Hematopoietic multipotent progenitor cell treated with erythropoietin and hydrocortisone succinate and interleukin-3 and kit ligand, for 8 days (in vitro differentiated cells): Measurements from ENCODE around the gene UBE2H.
"Not testable (repeated sequence)": the region's sequence is repeated elsewhere in the genome, so short reads cannot be mapped to it uniquely, and the experiment has no call there.

Experiments
- DNase-seq: peaks from one replicate; pipeline ENCODE4 v3.0.0-alpha.2; 2015

Gene UBE2H

DNA sequence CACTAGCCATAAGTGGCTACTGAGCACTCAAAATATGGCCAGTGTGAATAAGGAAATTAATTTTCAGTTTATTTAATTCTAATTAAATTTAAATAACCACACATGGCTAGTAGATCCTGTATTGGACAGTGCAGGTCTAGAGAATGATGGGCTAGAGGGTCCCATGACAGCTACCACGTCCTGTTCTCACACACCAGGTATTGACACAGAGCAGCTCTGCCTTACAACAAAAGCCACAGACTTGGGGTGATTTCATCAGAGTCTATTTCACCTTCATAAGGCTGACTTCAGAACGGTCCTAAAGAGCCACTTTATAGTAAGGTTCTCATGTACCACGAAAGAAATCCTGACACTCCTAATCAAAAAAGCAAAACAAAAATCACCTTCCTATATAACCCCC is 111.3 kb downstream of the UBE2H start:
- no peak for DNase-seq

- DNase-seq, result no peak
These were observed 112.0 kb downstream of the UBE2H start for GRCh38 chr7:129840757-129841156.

DNA sequence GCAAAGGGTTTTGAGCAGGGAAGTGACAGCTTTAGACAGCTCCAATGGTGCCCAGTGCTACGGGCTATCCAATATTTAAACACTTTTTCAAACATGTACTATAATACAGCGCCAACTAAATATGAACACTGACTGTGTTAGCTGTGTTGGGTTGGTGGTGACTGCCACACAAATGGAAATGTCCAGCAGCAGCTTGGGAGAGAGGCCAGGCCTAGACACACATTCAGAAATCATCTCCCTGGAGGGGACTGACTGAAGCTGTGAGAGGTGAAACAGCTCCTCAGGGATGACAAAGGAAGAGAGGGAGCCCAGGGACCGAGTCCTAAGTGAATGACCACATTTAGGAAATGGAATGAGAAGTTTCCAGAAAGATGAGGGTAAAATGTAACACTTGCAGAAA is 115.8 kb downstream of the UBE2H start:
- no peak for DNase-seq

DNA sequence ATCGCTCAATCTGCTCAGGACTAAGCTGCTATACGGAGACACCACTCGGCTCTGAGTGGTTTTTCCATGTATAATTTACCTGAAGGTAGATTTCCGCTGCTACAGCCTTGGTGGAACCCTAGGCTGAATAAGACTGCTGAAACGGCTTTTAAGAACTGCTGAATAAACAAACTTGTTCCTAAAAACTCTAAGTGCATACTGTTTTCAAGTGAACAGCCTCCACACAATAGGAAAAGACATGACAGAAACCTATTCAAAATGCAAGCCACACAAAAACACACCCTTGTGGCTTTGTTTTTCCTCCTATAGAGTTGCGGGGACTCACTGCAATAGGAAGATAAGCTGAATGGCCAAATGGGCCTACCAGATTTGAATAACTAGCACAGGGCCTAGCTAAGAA is 117.2 kb downstream of the UBE2H start:
- DNase-seq, result peak; percentile 77

DNA sequence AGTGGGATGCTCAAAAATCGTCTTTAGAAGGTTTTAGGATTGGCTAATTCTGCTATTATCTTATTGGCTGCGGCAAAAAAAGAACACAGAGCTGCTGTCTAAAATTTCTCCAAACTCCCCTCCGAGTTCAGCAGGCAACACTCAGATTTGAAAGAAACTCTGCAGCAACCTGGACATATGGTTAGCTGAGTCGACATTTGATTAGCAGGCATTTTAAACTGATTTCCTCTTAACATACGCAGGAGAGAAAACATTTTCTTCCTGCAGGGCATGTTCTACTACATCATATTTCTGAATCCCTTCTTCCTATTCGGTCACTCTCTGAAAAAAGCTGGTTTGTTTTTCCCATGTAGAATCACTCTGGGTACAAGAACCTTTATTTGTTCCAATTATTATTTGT is 119.4 kb downstream of the UBE2H start:
- DNase-seq, result not testable (repeated sequence)

DNA sequence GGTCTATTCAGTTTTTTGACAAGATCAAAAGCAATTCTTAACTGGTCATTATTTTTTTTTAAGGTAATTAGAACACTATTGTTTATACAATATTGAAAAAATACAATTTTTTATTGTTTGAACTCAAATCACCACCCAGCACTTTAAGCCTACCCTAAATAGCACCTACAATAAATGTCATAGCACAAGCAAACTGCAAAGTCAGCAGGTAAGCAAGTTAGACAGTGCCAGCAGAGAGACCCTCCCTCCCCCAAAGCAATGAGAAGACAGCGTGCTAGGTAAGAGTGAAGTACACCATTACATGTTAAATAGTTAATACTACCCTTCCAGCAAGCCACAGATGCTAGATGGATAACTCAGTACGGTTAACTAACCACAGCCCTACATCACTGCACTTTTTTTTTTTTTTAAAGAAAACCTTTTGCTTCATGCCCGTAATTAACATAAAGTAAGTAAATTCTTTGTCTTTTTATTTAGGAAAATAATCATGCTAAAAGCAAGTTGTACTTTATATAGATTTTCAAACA is 120.0 kb downstream of the UBE2H start:
- DNase-seq, result no peak

DNA sequence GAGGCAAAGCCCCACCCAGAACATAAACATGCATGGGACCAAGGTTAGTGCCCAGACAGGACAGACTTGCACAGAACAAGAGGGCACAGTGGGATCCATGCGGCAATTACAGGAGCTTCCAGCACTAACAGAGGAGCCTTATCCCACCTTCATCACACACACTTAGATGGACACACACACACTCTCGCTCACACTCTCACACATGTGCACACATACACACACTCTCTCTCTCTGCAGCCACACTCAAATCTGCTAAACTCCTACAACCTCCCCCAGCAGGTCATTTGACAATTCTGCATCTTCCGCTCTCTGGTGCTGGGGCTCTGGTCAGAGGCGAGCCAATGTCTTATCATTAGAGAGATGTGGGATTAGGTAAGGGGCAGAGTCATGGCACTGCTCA is 120.5 kb downstream of the UBE2H start:
- no peak for DNase-seq

DNA sequence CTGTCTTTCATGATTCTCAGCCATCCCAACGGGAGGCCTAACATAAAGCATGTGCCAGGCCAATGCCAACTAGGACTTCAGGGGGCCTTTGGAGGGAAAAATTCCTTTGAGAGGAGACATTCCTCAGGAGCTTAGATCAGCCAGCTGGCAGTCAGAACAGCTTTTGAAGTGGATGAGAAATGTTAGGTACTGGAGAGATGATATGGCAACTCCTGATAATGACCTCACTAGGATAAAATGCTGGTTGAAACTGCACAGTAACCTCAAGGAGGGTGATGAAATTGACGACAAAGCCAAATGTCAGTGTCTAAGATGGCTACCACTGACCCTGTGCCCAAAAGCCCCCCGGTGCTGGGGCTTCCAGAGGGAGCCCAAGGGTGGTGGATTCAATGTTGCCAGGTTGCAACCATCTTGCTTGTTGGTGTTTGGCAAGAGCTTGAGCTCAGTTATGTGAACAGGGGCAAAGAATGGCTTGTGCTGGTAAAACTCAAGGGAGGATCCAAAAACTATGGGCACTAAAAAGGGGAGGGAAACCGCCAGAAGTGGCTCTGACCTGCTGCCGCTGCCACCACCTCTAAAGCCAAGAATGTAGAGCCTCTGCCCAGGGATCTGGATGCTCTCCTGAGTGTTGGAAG is 121.2 kb downstream of the UBE2H start:
- no peak for DNase-seq

GRCh38 chr7:129830949-129831348 is 121.8 kb downstream of the UBE2H start:
- no peak for DNase-seq

DNA sequence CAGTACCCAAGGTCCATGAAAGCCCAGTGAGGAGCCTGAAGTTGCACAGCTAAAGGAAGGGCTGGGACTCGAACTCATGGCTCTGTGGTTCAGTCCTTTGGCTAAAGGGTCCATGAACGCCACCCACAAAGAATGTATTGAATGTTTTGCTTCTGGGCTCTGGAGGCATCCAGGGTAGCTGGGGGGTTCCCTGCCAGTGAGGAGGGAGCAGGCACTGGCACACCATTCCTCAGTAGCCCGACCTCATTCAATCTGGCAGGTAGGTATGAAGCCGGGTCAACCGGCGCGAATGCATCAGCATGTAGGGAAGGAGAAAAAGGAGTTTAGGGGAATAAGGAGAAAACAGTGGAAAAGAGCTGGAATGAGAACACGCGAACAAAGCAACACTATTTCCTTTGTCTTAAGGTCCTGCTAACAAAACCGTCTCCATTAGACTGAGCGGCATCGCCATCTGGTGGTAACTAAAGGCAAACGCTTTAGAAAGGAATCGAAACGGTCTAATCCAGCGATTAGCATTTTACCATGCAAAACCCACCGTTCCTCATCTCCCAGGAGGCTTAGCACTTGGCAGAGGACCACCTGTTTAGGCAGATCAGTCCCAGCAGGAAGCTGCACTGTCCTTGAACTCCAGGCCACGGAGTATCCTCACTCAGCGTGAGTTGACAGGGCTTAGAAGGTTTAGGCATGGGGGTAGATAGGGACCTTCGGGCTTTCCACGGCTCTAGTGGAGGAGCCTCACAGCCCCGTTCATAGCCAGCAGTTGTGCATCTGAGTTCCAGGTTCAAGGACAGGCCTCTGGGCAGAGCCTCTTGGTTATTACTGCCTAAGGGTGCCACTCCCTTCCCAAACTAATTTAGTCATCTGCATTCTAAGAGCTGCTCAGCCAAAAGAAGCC is 122.8 kb downstream of the UBE2H start:
- peak; percentile 84 for DNase-seq

DNA sequence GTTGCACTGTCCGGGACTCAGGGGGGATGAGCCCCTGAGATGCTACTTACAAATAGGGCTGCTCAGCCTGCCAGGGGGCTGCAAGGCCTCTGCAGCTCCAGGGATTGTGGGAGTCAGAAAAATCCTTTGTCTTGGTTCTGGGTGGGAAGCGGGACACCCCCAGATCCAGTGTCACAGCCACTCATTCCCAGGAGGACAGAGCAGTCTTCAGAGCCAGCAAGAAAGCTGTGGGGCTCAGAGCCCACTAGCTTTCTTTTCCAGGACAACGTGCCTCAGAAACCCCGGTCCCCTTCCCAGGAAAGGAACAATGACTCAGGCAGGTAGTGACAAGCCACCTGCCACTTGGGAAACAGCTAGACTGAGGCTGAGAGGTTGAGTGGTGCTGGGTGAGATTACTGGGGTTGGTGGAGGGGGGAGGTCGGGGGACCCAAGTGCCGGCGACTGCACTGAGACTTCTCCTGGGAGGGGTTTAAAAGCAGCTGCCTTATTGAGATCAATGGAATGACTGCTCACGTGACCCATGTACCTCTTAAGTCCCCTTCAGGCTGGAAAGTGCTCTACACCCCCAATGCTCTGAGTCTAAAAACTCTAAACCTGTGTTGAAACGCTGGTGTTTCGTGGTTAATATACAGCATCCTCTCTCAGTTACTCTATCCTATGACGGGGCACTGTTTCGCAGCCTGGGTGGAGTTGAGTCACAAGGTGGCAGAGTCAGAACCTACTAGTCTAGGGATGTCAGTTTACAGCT is 123.6 kb downstream of the UBE2H start:
- DNase-seq, result no peak

DNA sequence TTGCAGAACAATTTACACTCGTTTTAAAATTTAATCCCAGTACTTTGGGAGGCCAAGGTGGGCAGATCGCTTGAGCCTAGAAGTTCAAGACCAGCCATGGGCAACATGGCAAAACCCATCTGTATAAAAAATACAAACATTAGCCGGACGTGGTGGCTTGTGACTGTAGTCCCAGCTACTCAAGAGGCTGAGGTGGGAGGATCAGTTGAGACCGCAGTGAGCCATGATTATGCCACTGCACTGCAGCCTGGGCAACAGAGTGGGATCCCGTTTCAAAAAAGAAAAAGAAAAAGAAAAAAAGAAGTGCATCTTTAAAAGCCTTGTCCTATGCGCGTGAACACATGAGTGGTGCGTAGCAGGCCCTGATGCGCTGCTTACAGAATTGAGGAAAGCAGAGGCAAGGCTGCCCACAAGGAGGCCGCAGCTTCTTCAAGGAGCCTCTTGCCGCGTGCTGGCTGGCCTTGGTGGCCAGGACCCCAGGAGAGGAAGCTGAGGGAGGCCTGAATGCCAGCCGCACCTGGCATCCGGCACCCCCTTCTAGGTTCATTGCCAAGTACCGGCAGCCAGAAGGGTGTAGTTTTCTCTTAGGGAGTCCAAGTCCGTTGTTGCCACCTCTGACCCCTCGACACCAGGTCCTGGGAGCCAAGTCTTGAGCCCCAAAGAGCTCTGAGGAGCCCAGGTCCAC is 124.5 kb downstream of the UBE2H start:
- DNase-seq, result no peak

GRCh38 chr7:129827467-129827990 is 125.2 kb downstream of the UBE2H start:
- DNase-seq, result no peak

- DNase-seq, result not testable (repeated sequence)
These were observed 125.9 kb downstream of the UBE2H start for GRCh38 chr7:129826895-129827294.

GRCh38 chr7:129825209-129825970 is 127.4 kb downstream of the UBE2H start:
- peak; percentile 55 for DNase-seq

GRCh38 chr7:129824291-129825208 is 128.2 kb downstream of the UBE2H start:
- DNase-seq, result no peak

GRCh38 chr7:129823143-129823542 is 129.6 kb downstream of the UBE2H start:
- DNase-seq, result not testable (repeated sequence)

DNA sequence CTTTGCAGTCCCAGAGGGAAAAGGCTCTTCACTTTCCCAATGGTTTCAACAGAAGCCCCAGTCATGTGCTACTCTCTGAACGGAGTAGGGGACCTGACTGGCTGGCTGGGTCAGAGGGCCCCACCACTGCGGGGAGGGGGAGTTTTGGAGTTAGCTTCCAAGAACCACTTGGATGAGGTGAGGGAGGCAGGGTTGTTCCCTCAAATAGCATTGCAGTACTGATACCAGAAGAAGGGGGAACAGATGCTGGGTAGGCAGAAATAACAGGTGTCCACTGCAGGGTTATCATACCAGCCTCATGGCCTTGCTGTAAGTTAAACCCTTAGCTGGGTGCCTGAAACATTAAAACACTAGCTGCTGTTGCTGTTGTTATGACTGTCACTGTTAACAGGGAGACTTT is 131.3 kb downstream of the UBE2H start:
- no peak for DNase-seq

- DNase-seq, result no peak
These were observed 136.0 kb downstream of the UBE2H start for GRCh38 chr7:129816742-129817141.

DNA sequence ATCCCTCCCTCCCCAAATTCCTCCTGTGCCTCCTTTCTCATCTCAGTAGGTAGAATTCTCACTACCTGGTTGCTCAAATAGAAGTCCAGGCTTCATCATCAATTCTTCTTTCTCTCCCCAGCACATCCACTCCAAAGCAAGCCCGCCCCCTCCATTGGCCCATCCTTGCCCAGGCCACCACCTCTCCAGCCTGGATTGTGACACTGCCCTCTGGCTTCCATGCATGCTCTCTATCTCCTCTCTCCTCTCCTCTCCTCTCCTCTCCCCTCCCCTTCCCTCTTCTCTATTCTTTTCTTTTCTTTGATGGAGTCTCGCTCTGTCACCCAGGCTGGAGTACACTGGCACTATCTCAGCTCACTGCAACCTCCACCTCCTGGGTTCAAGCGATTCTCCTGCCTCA is 144.9 kb downstream of the UBE2H start:
- DNase-seq, result no peak
